WTC11 (cell line): ENCODE data around the gene SMIM24. TPM values are rescaled to one million over a fixed set of nuclear protein-coding genes. Genes with fewer than 3 reads are reported as not detected.
A peak's percentile ranks its signal among the peaks of the same experiment; 100 is the strongest.

Source experiments
- ATAC-seq: fragments of 200-7000 bp; cut with Tn5 transposase; 2 replicates; pipeline ENCODE4 v1.10.0; 2021; ENCODE audit warnings: mild to moderate bottlenecking, moderate library complexity
- CTCF ChIA-PET: fragments of 300-600 bp; sonication (Branson Sonifier 250); formaldehyde crosslinking; loops from one replicate; lab custom pipeline; 2021; ENCODE audit warnings: antibody characterized with exemption; lab: Charles Lee
- POLR2A ChIA-PET: fragments of 350-600 bp; sonication (Branson Sonifier 250); formaldehyde crosslinking; loops from one replicate; lab custom pipeline; 2021; ENCODE audit warnings: antibody characterized with exemption; lab: Charles Lee
- DNase-seq: peaks from one replicate; pipeline ENCODE4 v3.0.0; 2021; ENCODE audit warnings: low spot score
- H3K27ac Mint-ChIP-seq: 2 replicates; pipeline ENCODE4 v1.8.0; 2021; ENCODE audit warnings: mixed read lengths
- H3K27me3 Mint-ChIP-seq: 2 replicates; pipeline ENCODE4 v1.8.0; 2021; ENCODE audit warnings: low read depth, mild to moderate bottlenecking, moderate library complexity, mixed read lengths
- H3K36me3 Mint-ChIP-seq: 2 replicates; pipeline ENCODE4 v1.8.0; 2021; ENCODE audit warnings: mixed read lengths
- H3K4me1 Mint-ChIP-seq: 2 replicates; pipeline ENCODE4 v1.8.0; 2022; ENCODE audit warnings: mixed read lengths
- H3K4me3 Mint-ChIP-seq: 2 replicates; pipeline ENCODE4 v1.8.0; 2021; ENCODE audit warnings: mild to moderate bottlenecking, moderate library complexity, mixed read lengths
- H3K9me3 Mint-ChIP-seq: 2 replicates; pipeline ENCODE4 v1.8.0; 2021; ENCODE audit warnings: mixed read lengths
- AR ChIP-seq: fragments of 250-450 bp; sonication (Bioruptor Pico); IDR thresholded peaks from 2 replicates; pipeline ENCODE4 v1.9.0; 2021; ENCODE audit warnings: mild to moderate bottlenecking
- ATF2 ChIP-seq: sonication (generic); formaldehyde crosslinking; IDR thresholded peaks from 2 replicates; pipeline ENCODE4 v1.8.1; 2022; ENCODE audit warnings: low read depth, missing genetic modification reagents, borderline replicate concordance
- CREM ChIP-seq: sonication (generic); formaldehyde crosslinking; IDR thresholded peaks from 2 replicates; pipeline ENCODE4 v1.8.1; 2022; ENCODE audit warnings: mild to moderate bottlenecking, missing genetic modification reagents, moderate library complexity
- ETV6 ChIP-seq: sonication (generic); formaldehyde crosslinking; IDR thresholded peaks from 2 replicates; pipeline ENCODE4 v1.8.1; 2022; ENCODE audit warnings: mild to moderate bottlenecking, missing genetic modification reagents
- GTF2I ChIP-seq: fragments of 250-450 bp; sonication (Bioruptor Pico); conservative IDR thresholded peaks from 2 replicates; pipeline ENCODE4 v1.4.0; 2021; ENCODE audit warnings: mild to moderate bottlenecking
- IRF2 ChIP-seq: sonication (generic); formaldehyde crosslinking; IDR thresholded peaks from 2 replicates; pipeline ENCODE4 v1.8.0; 2022; ENCODE audit warnings: low read depth, missing genetic modification reagents, borderline replicate concordance
- JAZF1 ChIP-seq: fragments of 250-450 bp; sonication (Bioruptor Pico); IDR thresholded peaks from 2 replicates; pipeline ENCODE4 v1.9.0; 2021; ENCODE audit warnings: moderate library complexity, mild to moderate bottlenecking, inconsistent platforms
- MXD4 ChIP-seq: fragments of 250-450 bp; sonication (Bioruptor Pico); IDR thresholded peaks from 2 replicates; pipeline ENCODE4 v1.8.0; 2021; ENCODE audit warnings: mild to moderate bottlenecking, moderate library complexity, borderline replicate concordance
- NFE2L1 ChIP-seq: sonication (generic); formaldehyde crosslinking; IDR thresholded peaks from 2 replicates; pipeline ENCODE4 v1.8.1; 2023; ENCODE audit warnings: missing genetic modification reagents
- NR3C1 ChIP-seq: sonication (generic); formaldehyde crosslinking; conservative IDR thresholded peaks from 2 replicates; pipeline ENCODE4 v1.8.1; 2023; ENCODE audit warnings: low read depth, mild to moderate bottlenecking, missing genetic modification reagents
- RELA ChIP-seq: sonication (generic); formaldehyde crosslinking; IDR thresholded peaks from 2 replicates; pipeline ENCODE4 v1.8.1; 2022; ENCODE audit warnings: missing genetic modification reagents, mild to moderate bottlenecking, borderline replicate concordance
- SMAD3 ChIP-seq: sonication (generic); formaldehyde crosslinking; IDR thresholded peaks from 2 replicates; pipeline ENCODE4 v1.8.0; 2022; ENCODE audit warnings: missing genetic modification reagents, mild to moderate bottlenecking, borderline replicate concordance
- ZMAT4 ChIP-seq: fragments of 250-450 bp; sonication (Bioruptor Pico); IDR thresholded peaks from 2 replicates; pipeline ENCODE4 v1.9.0; 2021; ENCODE audit warnings: mild to moderate bottlenecking
- ZNF317 ChIP-seq: sonication (generic); formaldehyde crosslinking; IDR thresholded peaks from 2 replicates; pipeline ENCODE4 v1.8.1; 2023; ENCODE audit warnings: low read depth, mild to moderate bottlenecking, moderate library complexity, missing genetic modification reagents, borderline replicate concordance
- total RNA-seq: library from RNA; stranded (reverse); gene quantifications from 3 replicates; pipeline ENCODE4 v1.2.3, GENCODE V29; 2021
- TF ChIP-seq, protein P1 (sequence below): sonication (generic); formaldehyde crosslinking; IDR thresholded peaks from 2 replicates; pipeline ENCODE4 v1.8.0; 2022; ENCODE audit warnings: mild to moderate bottlenecking, missing genetic modification reagents
- TF ChIP-seq, protein P2 (sequence below): sonication (generic); formaldehyde crosslinking; IDR thresholded peaks from 2 replicates; pipeline ENCODE4 v1.8.1; 2022; ENCODE audit warnings: missing genetic modification reagents, borderline replicate concordance
- TF ChIP-seq, protein P3 (sequence below): fragments of 250-450 bp; sonication (Bioruptor Pico); conservative IDR thresholded peaks from 2 replicates; pipeline ENCODE4 v1.9.0; 2021; ENCODE audit warnings: mild to moderate bottlenecking

SMIM24 gene
- total RNA-seq, 1 experiment from 2014 or later, result 2.8 TPM

DNA sequence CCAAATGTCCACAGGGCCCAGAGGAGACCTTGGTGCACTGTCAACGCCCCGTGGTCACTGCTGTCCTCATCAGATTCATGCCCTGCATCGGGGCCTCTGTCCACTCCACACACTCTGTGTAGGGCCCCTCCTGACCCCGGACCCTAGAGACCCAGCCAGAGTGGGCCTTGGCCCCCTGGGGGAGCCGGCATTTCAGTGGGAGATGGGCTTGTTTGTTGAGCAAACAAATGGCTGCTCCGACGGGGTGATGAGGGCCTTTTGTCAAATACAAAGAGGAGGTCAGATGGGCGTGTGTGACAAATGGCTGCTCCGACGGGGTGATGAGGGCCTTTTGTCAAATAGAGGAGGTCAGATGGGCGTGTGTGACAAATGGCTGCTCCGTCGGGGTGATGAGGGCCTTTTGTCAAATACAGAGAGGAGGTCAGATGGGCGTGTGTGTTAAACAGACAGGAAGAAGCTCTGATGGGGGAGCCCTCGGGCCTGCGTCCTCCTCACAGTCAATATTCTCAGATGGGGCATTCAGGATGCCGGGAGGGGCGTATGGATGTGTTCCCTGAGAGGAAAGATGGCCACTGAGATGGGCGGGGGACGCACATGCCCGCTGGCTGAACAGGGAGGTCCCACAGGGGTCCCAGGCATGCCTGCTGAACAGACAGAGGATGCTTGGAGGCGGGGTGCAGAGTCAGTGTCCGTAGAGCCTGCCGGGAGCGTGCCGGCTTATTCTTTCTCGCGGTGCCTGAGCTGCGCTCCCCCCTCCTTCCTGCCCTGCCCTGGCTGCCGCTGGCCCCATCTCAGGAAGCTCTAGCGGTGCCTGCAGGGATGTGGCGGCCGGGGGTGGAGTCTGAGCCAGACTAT is 36.3 kb downstream of the SMIM24 start:
- peak overlapping the region; percentile 34 for H3K4me3 Mint-ChIP-seq
- CTCF ChIA-PET, result interaction anchor here (0.9 to 1.5 kb wide), 8 partner anchors 14 to 139 kb away, joined by 3 to 14 read pairs (median 5); no protein-coding TSS in a partner anchor
- H3K27me3 Mint-ChIP-seq, result no peaks in the 10 kb centered on the region

DNA sequence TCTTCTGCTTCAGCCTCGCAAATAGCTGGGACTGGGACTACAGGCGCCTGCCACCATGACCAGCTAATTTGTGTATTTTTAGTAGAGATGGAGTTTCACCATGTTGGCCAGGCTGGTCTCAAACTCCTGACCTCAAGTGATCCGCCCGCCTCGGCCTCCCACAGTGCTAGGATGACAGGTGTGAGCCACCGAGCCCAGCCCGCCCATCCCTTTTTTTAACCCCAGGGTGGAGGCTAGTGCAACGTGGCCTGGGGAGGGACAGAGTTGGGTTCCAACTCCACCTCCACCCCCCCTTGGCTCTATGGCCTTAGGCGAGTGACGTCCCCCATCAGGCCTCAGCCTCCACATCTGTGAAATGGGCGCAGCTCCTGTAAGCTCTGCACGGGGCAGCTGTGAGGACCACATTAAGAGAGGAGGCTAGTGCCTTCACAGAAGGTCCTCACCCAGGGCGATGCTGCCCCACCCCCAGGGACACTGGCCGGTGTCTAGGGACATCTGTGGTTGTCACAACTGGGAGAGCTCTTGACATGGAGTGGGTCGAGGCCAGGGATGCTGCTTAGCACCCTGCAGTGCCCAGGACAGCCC is 37.7 kb downstream of the SMIM24 start:
- no peaks in the 10 kb centered on the region for H3K27me3 Mint-ChIP-seq

More for the DNA sequence above, 36.3 kb downstream of the SMIM24 start:
- Mint-ChIP-seq H3K36me3 (no peaks in the 10 kb centered on the region), H3K4me1 (peaks cover 12% of the 10 kb centered on the region), H3K9me3 (no peaks in the 10 kb centered on the region), H3K27ac (0 out of 2 replicates have a peak overlapping the region, but pooled peaks have one; percentile 4)
- DNase-seq, result peak; percentile 61
- ATAC-seq, result peak; percentile 71
- POLR2A ChIA-PET, result interaction anchor here (1.3 kb wide), 1 partner anchor 113 kb away, joined by 3 read pairs; no protein-coding TSS in a partner anchor
- TF ChIP-seq ATF2 (CRISPR knock-in tag), result no peak
- TF ChIP-seq, protein P1, sequence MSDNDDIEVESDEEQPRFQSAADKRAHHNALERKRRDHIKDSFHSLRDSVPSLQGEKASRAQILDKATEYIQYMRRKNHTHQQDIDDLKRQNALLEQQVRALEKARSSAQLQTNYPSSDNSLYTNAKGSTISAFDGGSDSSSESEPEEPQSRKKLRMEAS, result 0 out of 2 replicates have a peak, but pooled peaks have one; percentile 55

DNA sequence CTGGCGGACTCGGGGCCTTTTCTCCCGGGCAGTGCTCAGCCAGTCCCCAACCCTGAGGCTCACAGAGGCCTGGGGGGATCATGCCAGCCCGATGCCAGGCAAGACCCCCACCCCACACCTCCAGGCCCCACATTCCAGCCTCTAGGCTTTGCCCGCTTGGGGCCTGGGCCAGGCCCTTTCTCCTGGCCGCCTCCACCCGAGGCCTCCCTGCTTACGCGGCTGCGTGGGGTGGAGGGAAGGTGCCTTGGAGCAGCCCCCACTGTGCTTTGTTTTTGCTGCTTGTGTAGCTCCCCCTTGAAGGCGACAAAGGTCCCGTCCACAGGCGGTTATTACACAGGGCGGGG is 38.4 kb downstream of the SMIM24 start:
- no peak for ATAC-seq
- Mint-ChIP-seq H3K27me3 (no peaks in the 10 kb centered on the region), H3K4me1 (peaks cover 12% of the 10 kb centered on the region), H3K27ac (no peak overlapping the region), H3K9me3 (no peaks in the 10 kb centered on the region), H3K4me3 (no peak overlapping the region), H3K36me3 (no peaks in the 10 kb centered on the region)
- ChIA-PET POLR2A (no interaction called here), CTCF (interaction anchor here (0.6 to 4.0 kb wide), 4 partner anchors 9 to 137 kb away, joined by 3 to 21 read pairs (median 10); no protein-coding TSS in a partner anchor)
- DNase-seq, result no peak
- TF ChIP-seq MXD4 (CRISPR knock-in tag) (no peak), JAZF1 (no peak), AR (no peak), SMAD3 (no peak), CREM (CRISPR knock-in tag) (no peak), IRF2 (CRISPR knock-in tag) (no peak), ETV6 (no peak), RELA (CRISPR knock-in tag) (no peak), NFE2L1 (no peak), ZNF317 (CRISPR knock-in tag) (no peak), ZMAT4 (CRISPR knock-in tag) (no peak)
- TF ChIP-seq, protein P2, sequence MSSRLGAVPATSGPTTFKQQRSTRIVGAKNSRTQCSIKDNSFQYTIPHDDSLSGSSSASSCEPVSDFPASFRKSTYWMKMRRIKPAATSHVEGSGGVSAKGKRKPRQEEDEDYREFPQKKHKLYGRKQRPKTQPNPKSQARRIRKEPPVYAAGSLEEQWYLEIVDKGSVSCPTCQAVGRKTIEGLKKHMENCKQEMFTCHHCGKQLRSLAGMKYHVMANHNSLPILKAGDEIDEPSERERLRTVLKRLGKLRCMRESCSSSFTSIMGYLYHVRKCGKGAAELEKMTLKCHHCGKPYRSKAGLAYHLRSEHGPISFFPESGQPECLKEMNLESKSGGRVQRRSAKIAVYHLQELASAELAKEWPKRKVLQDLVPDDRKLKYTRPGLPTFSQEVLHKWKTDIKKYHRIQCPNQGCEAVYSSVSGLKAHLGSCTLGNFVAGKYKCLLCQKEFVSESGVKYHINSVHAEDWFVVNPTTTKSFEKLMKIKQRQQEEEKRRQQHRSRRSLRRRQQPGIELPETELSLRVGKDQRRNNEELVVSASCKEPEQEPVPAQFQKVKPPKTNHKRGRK, result no peak
- TF ChIP-seq, protein P3, sequence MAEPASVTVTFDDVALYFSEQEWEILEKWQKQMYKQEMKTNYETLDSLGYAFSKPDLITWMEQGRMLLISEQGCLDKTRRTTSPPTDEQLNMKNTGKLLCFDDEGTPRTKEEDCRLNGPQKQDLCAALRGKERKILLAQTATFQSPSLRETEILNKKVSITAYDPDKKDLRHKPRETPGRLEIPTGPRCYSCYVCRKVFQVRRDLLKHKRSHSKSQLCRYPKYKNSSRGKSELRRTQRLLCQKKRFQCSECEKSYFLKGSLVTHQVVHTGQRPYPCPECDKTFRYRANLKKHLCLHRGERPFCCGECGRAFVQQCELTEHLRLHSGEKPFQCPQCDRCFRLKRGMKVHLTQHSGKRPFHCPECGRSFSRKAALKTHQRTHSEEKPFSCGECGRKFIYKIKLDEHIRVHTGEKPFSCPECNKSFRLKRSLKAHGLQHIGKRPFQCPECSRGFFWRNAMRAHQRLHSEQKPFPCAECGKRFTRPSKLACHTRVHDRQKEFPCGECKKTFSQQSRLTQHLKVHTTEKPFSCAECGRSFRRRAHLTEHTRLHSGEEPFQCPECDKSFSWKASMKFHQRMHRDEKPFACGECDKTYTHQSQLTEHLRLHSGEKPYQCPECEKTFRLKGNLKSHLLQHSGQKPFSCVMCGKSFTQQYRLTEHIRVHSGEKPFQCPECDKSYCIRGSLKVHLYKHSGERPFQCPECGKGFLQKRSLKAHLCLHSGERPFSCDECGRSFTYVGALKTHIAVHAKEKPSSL (CRISPR knock-in tag), result no peak

More for the DNA sequence above, 37.7 kb downstream of the SMIM24 start:
- no peak for DNase-seq
- Mint-ChIP-seq H3K4me3 (no peak overlapping the region), H3K36me3 (no peaks in the 10 kb centered on the region), H3K9me3 (no peaks in the 10 kb centered on the region), H3K27ac (no peak overlapping the region), H3K4me1 (peaks cover 12% of the 10 kb centered on the region)
- POLR2A ChIA-PET, result no interaction called here
- TF ChIP-seq GTF2I (CRISPR knock-in tag) (0 out of 2 replicates have a peak, but pooled peaks have one; percentile 15), NR3C1 (CRISPR knock-in tag) (no peak)
- ATAC-seq, result no peak
- CTCF ChIA-PET, result interaction anchor here (0.6 to 4.0 kb wide), 6 partner anchors 11 to 164 kb away, joined by 4 to 21 read pairs (median 4); no protein-coding TSS in a partner anchor
